Endothelial cell of umbilical vein (primary cell): Measurements from ENCODE around the gene SIN3A. TPM values are rescaled to one million over a fixed set of nuclear protein-coding genes. Genes with fewer than 3 reads are reported as not detected.
"Not testable (repeated sequence)": the region's sequence is repeated elsewhere in the genome, so short reads cannot be mapped to it uniquely, and the experiment has no call there.

ENCODE experiments used
- BruUV-seq: library from RNA; stranded (reverse); fragments of 400-500 nt; replicated peaks from 2 replicates; lab custom pipeline; 2021; lab: Mats Ljungman, UMichigan
- CTCF ChIA-PET: fragments of 300-600, 350-600 bp; sonication (Branson Sonifier 250); formaldehyde crosslinking; loops from one replicate; lab custom pipeline; 2021; ENCODE audit warnings: antibody characterized with exemption, inconsistent platforms; lab: Charles Lee
- POLR2A ChIA-PET: fragments of 300-600, 350-600 bp; sonication (Branson Sonifier 250); formaldehyde crosslinking; loops from one replicate; lab custom pipeline; 2021; ENCODE audit warnings: antibody characterized with exemption, inconsistent platforms; lab: Charles Lee
- DNase-seq: peaks from one replicate; pipeline ENCODE4 v3.0.0-alpha.2; 2011; ENCODE audit warnings: low read depth, low spot score
- FAIRE-seq: peaks from 2 replicates; lab custom pipeline; 2011; peaks lifted over from hg19 to GRCh38; lab: Jason Lieb, UNC
- H2AFZ ChIP-seq: 2 replicates; pipeline ENCODE4 v1.6.0; 2012; ENCODE audit warnings: low read depth, low read length, control low read depth, inconsistent platforms
- H3K27ac ChIP-seq: 2 replicates; pipeline ENCODE4 v1.5.1; 2011; ENCODE audit warnings: low read depth, mild to moderate bottlenecking, control low read depth, low read length, moderate library complexity; ENCODE audit not compliant: insufficient read depth
- H3K27me3 ChIP-seq, 2 experiments: 2 replicates each; pipeline versions ENCODE4 v1.6.0 to v1.6.1; 2011; ENCODE audit warnings: low read length in 2 of 2, mixed read lengths in 1 of 2; ENCODE audit not compliant: control insufficient read depth in 2 of 2, insufficient read depth in 2 of 2
- H3K36me3 ChIP-seq, 2 experiments: 2 replicates in 1 of 2; 3 replicates in 1 of 2; pipeline ENCODE4 v1.5.1; 2011; ENCODE audit warnings: low read length in 2 of 2, mild to moderate bottlenecking in 1 of 2, moderate library complexity in 1 of 2; ENCODE audit not compliant: control insufficient read depth in 2 of 2, insufficient read depth in 2 of 2; ENCODE audit errors: extremely low read depth in 1 of 2
- H3K4me1 ChIP-seq: 3 replicates; pipeline ENCODE4 v1.5.1; 2011; ENCODE audit warnings: mild to moderate bottlenecking, low read length; ENCODE audit not compliant: control insufficient read depth, insufficient read depth; ENCODE audit errors: extremely low read depth
- H3K4me2 ChIP-seq: 2 replicates; pipeline ENCODE4 v1.6.1; 2011; ENCODE audit warnings: low read length, control low read depth, mixed read lengths; ENCODE audit not compliant: insufficient read depth
- H3K4me3 ChIP-seq, 3 experiments: fragments of 200-600 bp in 1 of 3; sonication (generic), shearing (Covaris generic) in 1 of 3; replicated peaks in 1 of 3; 2 replicates each; pipeline ENCODE4 v1.5.1; 2011 to 2016; ENCODE audit warnings: control low read depth in 3 of 3, low read length in 3 of 3, mild to moderate bottlenecking in 2 of 3, inconsistent platforms in 1 of 3, low read depth in 1 of 3, moderate library complexity in 1 of 3; ENCODE audit not compliant: insufficient read depth in 1 of 3
- H3K79me2 ChIP-seq: 2 replicates; pipeline ENCODE4 v1.6.0; 2012; ENCODE audit warnings: low read length, inconsistent platforms; ENCODE audit not compliant: control insufficient read depth, insufficient read depth
- H3K9ac ChIP-seq: replicated peaks from 2 replicates; pipeline ENCODE3; 2011; ENCODE audit warnings: low read length, control low read depth; ENCODE audit not compliant: insufficient read depth; ENCODE audit errors: extremely low read depth
- H3K9me1 ChIP-seq: replicated peaks from 3 replicates; pipeline ENCODE4 v1.6.0; 2011; ENCODE audit warnings: mild to moderate bottlenecking, low read length; ENCODE audit not compliant: control insufficient read depth, insufficient read depth; ENCODE audit errors: extremely low read depth
- H3K9me3 ChIP-seq: replicated peaks from 2 replicates; pipeline ENCODE4 v1.5.1; 2012; ENCODE audit warnings: low read length, inconsistent platforms; ENCODE audit not compliant: control insufficient read depth, insufficient read depth
- H4K20me1 ChIP-seq: replicated peaks from 2 replicates; pipeline ENCODE3; 2011; ENCODE audit warnings: mild to moderate bottlenecking, low read length; ENCODE audit not compliant: control insufficient read depth, insufficient read depth; ENCODE audit errors: extremely low read depth
- CTCF ChIP-seq, 2 donors: IDR thresholded peaks; 1 replicate in 1 of 2; 2 replicates in 1 of 2; pipeline ENCODE4 v1.5.1; 2011; ENCODE audit warnings: low read length in 2 of 2, mild to moderate bottlenecking in 2 of 2, moderate library complexity in 2 of 2, control low read depth in 1 of 2, inconsistent platforms in 1 of 2, low read depth in 1 of 2; ENCODE audit not compliant: insufficient read depth in 1 of 2; ENCODE audit errors: extremely low read depth in 1 of 2
- EZH2 ChIP-seq: IDR thresholded peaks from 2 replicates; pipeline ENCODE4 v1.6.1; 2012; ENCODE audit warnings: borderline replicate concordance, low read depth, mild to moderate bottlenecking, moderate library complexity, low read length, inconsistent platforms; ENCODE audit not compliant: severe bottlenecking
- POLR2A ChIP-seq: IDR thresholded peaks from 2 replicates; pipeline ENCODE4 v1.6.1; 2012; ENCODE audit warnings: low read depth, mild to moderate bottlenecking, control low read depth, low read length
- POLR2AphosphoS5 ChIP-seq: IDR thresholded peaks from 2 replicates; pipeline ENCODE4 v1.6.1; 2012; ENCODE audit warnings: low read depth, mild to moderate bottlenecking, control low read depth, low read length, moderate library complexity; ENCODE audit not compliant: insufficient read depth
- dilution Hi-C: fragments of 300-500 bp; cut with MboI; formaldehyde crosslinking; loops from one replicate; pipeline ENCODE4 v1.15.0; 2019; ENCODE audit warnings: low sequenced_read_pairs; ENCODE audit not compliant: extremely low pct_ligation_motif_present
- intact Hi-C: fragments of 100-400 bp; cut with micrococcal nuclease; formaldehyde crosslinking; loops from one replicate; pipeline ENCODE4 v1.10.0; 2022
- polyA plus RNA-seq, 4 experiments: library from polyadenylated mRNA; depleted of rRNA in 3 of 4; stranded (reverse) in 3 of 4; unstranded in 1 of 4; fragments of >200 nt; gene quantifications; 2 replicates each; pipeline versions ENCODE4 v1.2.1 to v1.2.3, GENCODE V29; 2011 to 2012; ENCODE audit warnings: missing spikeins in 1 of 4
- total RNA-seq: library from RNA; stranded (reverse); gene quantifications from 2 replicates; pipeline ENCODE4 v1.2.3, GENCODE V29; 2021

Gene SIN3A
- total and polyA plus RNA-seq, 2 donors (not counting 3 experiments of a cell fraction or from before 2014, with no cell fraction given) = 30.6 to 44.5 TPM

GRCh38 chr15:75383986-75384385 is 67.5 kb downstream of the SIN3A start:
- dilution Hi-C loops, FAIRE-seq: not testable (repeated sequence)

GRCh38 chr15:75380773-75381172 is 70.7 kb downstream of the SIN3A start:
- dilution Hi-C loops = no loop called here
- FAIRE-seq = no peak
- BruUV-seq = no TSS peak
- no peaks in the 10 kb centered on the region for H3K9me3 ChIP-seq
- intact Hi-C loops = no loop called here
- POLR2A ChIA-PET = no interaction called here
- H3K79me2 ChIP-seq = no peaks in the 10 kb centered on the region
- no peak overlapping the region for H3K4me3 ChIP-seq
- DNase-seq = no peak
- CTCF ChIA-PET = interaction anchor here (1.7 kb wide), 1 partner anchor 13 kb away, joined by 5 read pairs; the partner anchor contains the start of gene MAN2C1
- H3K27me3 ChIP-seq = no peaks in the 10 kb centered on the region
- H2AFZ ChIP-seq = no peak overlapping the region
- TF ChIP-seq EZH2 (no peak), CTCF (IDR thresholded peaks at IDR 0.05; ENCODE audit: extremely low read depth in 1 of 2, insufficient read depth in 1 of 2, low read depth in 1 of 2, low read length in 2 of 2) (no peak), POLR2AphosphoS5 (no peak), POLR2A (no peak)
- H3K36me3 ChIP-seq = peaks cover 16% of the 10 kb centered on the region in 2 experiments
- H3K4me2 ChIP-seq = no peak overlapping the region
- H4K20me1 ChIP-seq = no peaks in the 10 kb centered on the region
- H3K27ac ChIP-seq = no peak overlapping the region
- no peaks in the 10 kb centered on the region for H3K9me1 ChIP-seq
- H3K4me1 ChIP-seq = no peaks in the 10 kb centered on the region
- H3K9ac ChIP-seq = no peak overlapping the region

More at GRCh38 chr15:75383986-75384385, 67.5 kb downstream of the SIN3A start:
- H3K79me2 ChIP-seq, H3K4me3 ChIP-seq, H2AFZ ChIP-seq, H4K20me1 ChIP-seq, intact Hi-C loops, H3K4me2 ChIP-seq, BruUV-seq, POLR2A ChIA-PET, CTCF ChIA-PET, H3K4me1 ChIP-seq, H3K9ac ChIP-seq, H3K27me3 ChIP-seq, H3K9me1 ChIP-seq, DNase-seq, H3K27ac ChIP-seq, H3K9me3 ChIP-seq: not testable (repeated sequence)
- peaks cover 20 to 26% of the 10 kb centered on the region in 2 experiments for H3K36me3 ChIP-seq
